Keratinocyte (primary cell): ENCODE data around the gene FARP1. TPM values are rescaled to one million over a fixed set of nuclear protein-coding genes. Genes with fewer than 3 reads are reported as not detected.

Source experiments
- DNase-seq: peaks from one replicate; pipeline ENCODE4 v3.0.0-alpha.2; 2011; ENCODE audit warnings: low read depth, missing footprints, low spot score
- FAIRE-seq: peaks from 2 replicates; lab custom pipeline; 2011; peaks lifted over from hg19 to GRCh38; lab: Jason Lieb, UNC
- H2AFZ ChIP-seq: 2 replicates; pipeline ENCODE4 v1.6.0; 2012; ENCODE audit warnings: low read length, control low read depth, inconsistent platforms; ENCODE audit not compliant: control insufficient read depth
- H3K27ac ChIP-seq: 2 replicates; pipeline ENCODE4 v1.5.1; 2011; ENCODE audit warnings: low read length; ENCODE audit not compliant: control insufficient read depth, insufficient read depth
- H3K27me3 ChIP-seq: 3 replicates; pipeline ENCODE4 v1.6.0; 2011; ENCODE audit warnings: low read length; ENCODE audit not compliant: control insufficient read depth, insufficient read depth; ENCODE audit errors: extremely low read depth
- H3K36me3 ChIP-seq, 2 experiments: 2 replicates in 1 of 2; 3 replicates in 1 of 2; pipeline ENCODE4 v1.5.1; 2011; ENCODE audit warnings: low read length in 2 of 2, mild to moderate bottlenecking in 1 of 2; ENCODE audit not compliant: control insufficient read depth in 2 of 2, insufficient read depth in 2 of 2; ENCODE audit errors: extremely low read depth in 1 of 2
- H3K4me1 ChIP-seq: 3 replicates; pipeline ENCODE4 v1.5.1; 2011; ENCODE audit warnings: low read length; ENCODE audit not compliant: control insufficient read depth, insufficient read depth; ENCODE audit errors: extremely low read depth
- H3K4me2 ChIP-seq: 3 replicates; pipeline ENCODE4 v1.6.0; 2011; ENCODE audit warnings: low read depth, low read length; ENCODE audit not compliant: control insufficient read depth, insufficient read depth; ENCODE audit errors: extremely low read depth
- H3K4me3 ChIP-seq, 3 experiments: fragments of 200-600 bp in 1 of 3; sonication (generic) in 1 of 3; 2 replicates in 2 of 3; 3 replicates in 1 of 3; pipeline ENCODE4 v1.5.1; 2011 to 2016; ENCODE audit warnings: low read length in 3 of 3, mild to moderate bottlenecking in 3 of 3, control low read depth in 2 of 3, inconsistent platforms in 1 of 3, low read depth in 1 of 3, mixed read lengths in 1 of 3, mixed run types in 1 of 3, moderate library complexity in 1 of 3; ENCODE audit not compliant: control insufficient read depth in 2 of 3, insufficient read depth in 2 of 3; ENCODE audit errors: extremely low read depth in 1 of 3
- H3K79me2 ChIP-seq: 2 replicates; pipeline ENCODE4 v1.6.0; 2012; ENCODE audit warnings: low read length; ENCODE audit not compliant: control insufficient read depth, insufficient read depth
- H3K9ac ChIP-seq: 3 replicates; pipeline ENCODE4 v1.6.0; 2011; ENCODE audit warnings: low read length; ENCODE audit not compliant: control insufficient read depth, insufficient read depth; ENCODE audit errors: extremely low read depth
- H3K9me1 ChIP-seq: 3 replicates; pipeline ENCODE4 v1.6.0; 2011; ENCODE audit warnings: low read length; ENCODE audit not compliant: control insufficient read depth, insufficient read depth; ENCODE audit errors: extremely low read depth
- H3K9me3 ChIP-seq: 2 replicates; pipeline ENCODE4 v1.5.1; 2012; ENCODE audit warnings: low read depth, low read length; ENCODE audit not compliant: control insufficient read depth
- H4K20me1 ChIP-seq: 3 replicates; pipeline ENCODE4 v1.6.0; 2011; ENCODE audit warnings: low read length; ENCODE audit not compliant: control insufficient read depth, insufficient read depth; ENCODE audit errors: extremely low read depth
- CTCF ChIP-seq, 3 experiments: IDR thresholded peaks in 1 of 3; conservative IDR thresholded peaks in 1 of 3; optimal IDR thresholded peaks in 1 of 3; 2 replicates in 2 of 3; 3 replicates in 1 of 3; pipeline versions ENCODE3 to v1.5.1; 2011; ENCODE audit warnings: low read length in 3 of 3, mild to moderate bottlenecking in 3 of 3, moderate library complexity in 2 of 3, control low read depth in 1 of 3, inconsistent platforms in 1 of 3; ENCODE audit not compliant: insufficient read depth in 2 of 3; ENCODE audit errors: extremely low read depth in 1 of 3
- EZH2 ChIP-seq: IDR thresholded peaks from one replicate; pipeline ENCODE4 v1.6.1; 2012; ENCODE audit warnings: inconsistent platforms, mild to moderate bottlenecking, low read length, moderate library complexity
- dilution Hi-C: fragments of 300-500 bp; cut with MboI; formaldehyde crosslinking; loops from one replicate; pipeline ENCODE4 v1.7.0; 2020; ENCODE audit warnings: low sequenced_read_pairs; ENCODE audit not compliant: extremely low pct_ligation_motif_present
- polyA plus RNA-seq, 5 experiments: library from polyadenylated mRNA; depleted of rRNA in 3 of 5; stranded (reverse) in 3 of 5; stranded (forward) in 1 of 5; unstranded in 1 of 5; fragments of >200 nt; gene quantifications; 1 replicate in 1 of 5; 2 replicates in 3 of 5; 3 replicates in 1 of 5; pipeline versions ENCODE4 v1.2.1 to v1.2.3, GENCODE V29; 2011 to 2012; ENCODE audit warnings: missing spikeins in 2 of 5, low read depth in 1 of 5, low replicate concordance in 1 of 5

Gene FARP1
- polyA plus RNA-seq, 1 donor (not counting 4 experiments of a cell fraction or from before 2014, with no cell fraction given), result 10.3 TPM

GRCh38 chr13:98386637-98387036 lies 243.7 kb downstream of the FARP1 start:
- Histone ChIP-seq H3K79me2 (no peaks in the 10 kb centered on the region), H4K20me1 (no peaks in the 10 kb centered on the region), H2AFZ (no peak overlapping the region), H3K4me3 (no peak overlapping the region), H3K27me3 (peaks cover 2% of the 10 kb centered on the region), H3K9me1 (no peaks in the 10 kb centered on the region), H3K36me3 (no peaks in the 10 kb centered on the region), H3K4me2 (no peak overlapping the region), H3K27ac (no peak overlapping the region), H3K9ac (no peak overlapping the region), H3K4me1 (no peaks in the 10 kb centered on the region), H3K9me3 (no peaks in the 10 kb centered on the region)
- DNase-seq, result no peak
- no peak for FAIRE-seq
- dilution Hi-C loops, result no loop called here
- no peak for TF ChIP-seq CTCF (optimal IDR thresholded peaks at IDR 0.05 in 1 of 3, IDR thresholded peaks at IDR 0.05 in 1 of 3, conservative IDR thresholded peaks at IDR 0.05 in 1 of 3; ENCODE audit: extremely low read depth in 1 of 3, insufficient read depth in 2 of 3, low read length in 3 of 3)
- no peak for TF ChIP-seq EZH2

- no peaks in the 10 kb centered on the region for H4K20me1 ChIP-seq
- no peaks in the 10 kb centered on the region for H3K9me3 ChIP-seq
- no peak overlapping the region for H3K4me3 ChIP-seq
- no peak overlapping the region for H3K4me2 ChIP-seq
- no peak overlapping the region for H2AFZ ChIP-seq
- no peak overlapping the region for H3K27ac ChIP-seq
- no peaks in the 10 kb centered on the region for H3K36me3 ChIP-seq
- H3K9me1 ChIP-seq, result no peaks in the 10 kb centered on the region
- TF ChIP-seq EZH2, result no peak
- H3K9ac ChIP-seq, result no peak overlapping the region
- dilution Hi-C loops, result no loop called here
- FAIRE-seq (no peak), DNase-seq (no peak)
- H3K27me3 ChIP-seq, result peaks cover 2% of the 10 kb centered on the region
- H3K79me2 ChIP-seq, result no peaks in the 10 kb centered on the region
- H3K4me1 ChIP-seq, result no peaks in the 10 kb centered on the region
Observed at GRCh38 chr13:98389319-98389718, 246.4 kb downstream of the FARP1 start.

- H3K27ac ChIP-seq, result no peak overlapping the region
- H2AFZ ChIP-seq, result no peak overlapping the region
- H3K79me2 ChIP-seq, result no peaks in the 10 kb centered on the region
- H3K9ac ChIP-seq, result no peak overlapping the region
- H3K9me1 ChIP-seq, result no peaks in the 10 kb centered on the region
- no peaks in the 10 kb centered on the region for H3K4me1 ChIP-seq
- H3K4me2 ChIP-seq, result no peak overlapping the region
- no peaks in the 10 kb centered on the region for H3K9me3 ChIP-seq
- DNase-seq (no peak), FAIRE-seq (no peak)
- no peak for TF ChIP-seq EZH2
- no peak for TF ChIP-seq CTCF (optimal IDR thresholded peaks at IDR 0.05 in 1 of 3, IDR thresholded peaks at IDR 0.05 in 1 of 3, conservative IDR thresholded peaks at IDR 0.05 in 1 of 3; ENCODE audit: extremely low read depth in 1 of 3, insufficient read depth in 2 of 3, low read length in 3 of 3)
- dilution Hi-C loops, result no loop called here
- no peak overlapping the region for H3K4me3 ChIP-seq
- peaks cover 2% of the 10 kb centered on the region for H3K27me3 ChIP-seq
- H4K20me1 ChIP-seq, result no peaks in the 10 kb centered on the region
- no peaks in the 10 kb centered on the region for H3K36me3 ChIP-seq
Observed at GRCh38 chr13:98390086-98390715, 247.3 kb downstream of the FARP1 start.
